GM18511 (cell line): ENCODE measurements around the gene SND1.

Experiments used
- ATAC-seq: cut with Tn5 transposase; IDR thresholded peaks from one replicate; pipeline ENCODE4 v1.9.1; 2021; ENCODE audit warnings: mild to moderate bottlenecking, moderate library complexity; ENCODE audit not compliant: unreplicated experiment

SND1 gene

DNA sequence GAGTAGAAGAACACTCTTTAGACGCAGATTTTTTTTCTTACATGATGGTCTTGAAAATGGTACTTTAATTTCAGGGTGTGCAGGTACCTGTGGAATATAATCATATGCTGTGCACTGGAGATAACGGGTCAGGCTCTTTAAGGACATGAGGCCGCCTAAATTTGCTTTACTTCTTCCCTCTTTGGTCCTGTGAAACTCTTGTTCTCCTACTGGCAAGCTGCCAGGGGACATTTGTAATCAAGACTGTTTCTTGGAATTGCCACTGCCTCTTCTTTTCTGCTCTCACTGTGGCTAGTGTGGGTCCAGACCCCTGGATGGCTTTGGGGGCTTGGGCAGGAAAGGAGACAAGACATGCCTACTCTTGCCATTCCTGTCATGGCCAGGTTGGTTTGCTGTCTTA, 146.0 kb downstream of the SND1 start:
- no peak for ATAC-seq

- ATAC-seq, result no peak
Measured at GRCh38 chr7:127798769-127799372, 146.9 kb downstream of the SND1 start.

DNA sequence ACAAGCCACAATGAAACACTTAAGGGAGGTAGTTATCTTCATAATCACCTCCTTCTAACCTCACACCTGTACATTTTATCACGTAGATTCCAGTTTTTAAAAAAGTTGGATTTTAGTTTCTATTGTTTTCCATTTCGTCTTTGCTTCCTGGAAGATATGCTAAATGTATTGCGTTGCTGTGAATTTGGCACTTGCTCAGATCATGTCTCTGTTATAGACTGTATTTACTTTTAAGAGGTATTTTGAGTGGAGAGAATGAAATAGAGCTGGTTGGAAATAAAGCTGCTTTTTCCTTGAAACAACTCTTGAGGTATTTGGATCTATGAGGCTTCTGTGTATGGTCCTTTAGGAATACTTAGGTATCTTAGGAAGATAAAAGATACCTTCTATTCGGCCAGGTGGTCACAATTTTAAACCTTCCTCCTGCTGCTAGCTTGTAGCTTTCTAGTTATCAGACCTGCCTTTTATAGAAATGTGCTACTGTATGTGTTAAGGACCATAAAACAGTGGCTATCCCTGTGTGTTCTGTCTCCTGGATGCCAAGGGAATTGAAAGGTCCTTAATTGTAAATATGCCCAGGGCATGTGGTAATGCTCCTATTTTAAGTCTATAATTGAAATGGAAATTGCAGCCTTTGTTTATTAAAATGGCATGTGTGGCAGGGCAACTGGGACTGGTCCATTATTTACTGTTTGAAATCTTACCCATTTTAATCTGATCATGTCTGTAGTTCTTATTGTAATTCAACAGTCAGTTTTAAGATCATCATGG, 147.7 kb downstream of the SND1 start:
- no peak for ATAC-seq

GRCh38 chr7:127802845-127803244, 150.9 kb downstream of the SND1 start:
- ATAC-seq, result no peak

GRCh38 chr7:127803626-127804025, 151.6 kb downstream of the SND1 start:
- ATAC-seq, result no peak

- ATAC-seq, result no peak
Measured at GRCh38 chr7:127807340-127807739, 155.3 kb downstream of the SND1 start.

- ATAC-seq, result no peak
Measured at GRCh38 chr7:127807829-127808228, 155.8 kb downstream of the SND1 start.

DNA sequence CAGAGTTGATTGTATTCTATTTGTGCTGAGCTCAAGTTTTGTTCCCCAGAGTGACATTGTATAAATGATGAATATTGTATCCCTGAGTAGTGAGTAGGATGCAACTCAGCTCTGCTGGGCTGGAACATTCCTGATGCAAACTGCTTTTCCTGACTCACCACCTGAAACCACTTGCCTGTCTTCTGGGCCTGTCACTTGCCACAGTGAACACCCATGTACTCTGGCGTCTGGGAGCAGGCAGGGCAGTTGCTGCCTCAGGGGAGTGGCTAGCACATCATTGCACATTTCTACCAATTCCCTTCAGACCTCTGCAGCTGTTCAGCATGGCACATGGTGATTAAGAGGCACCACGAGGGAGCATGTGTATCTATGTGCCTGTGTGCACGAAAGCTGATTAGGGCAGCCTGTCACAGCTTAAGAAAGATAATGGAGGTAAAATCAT, 157.3 kb downstream of the SND1 start:
- peak; percentile 48 for ATAC-seq

GRCh38 chr7:127810113-127810512, 158.1 kb downstream of the SND1 start:
- ATAC-seq, result no peak

DNA sequence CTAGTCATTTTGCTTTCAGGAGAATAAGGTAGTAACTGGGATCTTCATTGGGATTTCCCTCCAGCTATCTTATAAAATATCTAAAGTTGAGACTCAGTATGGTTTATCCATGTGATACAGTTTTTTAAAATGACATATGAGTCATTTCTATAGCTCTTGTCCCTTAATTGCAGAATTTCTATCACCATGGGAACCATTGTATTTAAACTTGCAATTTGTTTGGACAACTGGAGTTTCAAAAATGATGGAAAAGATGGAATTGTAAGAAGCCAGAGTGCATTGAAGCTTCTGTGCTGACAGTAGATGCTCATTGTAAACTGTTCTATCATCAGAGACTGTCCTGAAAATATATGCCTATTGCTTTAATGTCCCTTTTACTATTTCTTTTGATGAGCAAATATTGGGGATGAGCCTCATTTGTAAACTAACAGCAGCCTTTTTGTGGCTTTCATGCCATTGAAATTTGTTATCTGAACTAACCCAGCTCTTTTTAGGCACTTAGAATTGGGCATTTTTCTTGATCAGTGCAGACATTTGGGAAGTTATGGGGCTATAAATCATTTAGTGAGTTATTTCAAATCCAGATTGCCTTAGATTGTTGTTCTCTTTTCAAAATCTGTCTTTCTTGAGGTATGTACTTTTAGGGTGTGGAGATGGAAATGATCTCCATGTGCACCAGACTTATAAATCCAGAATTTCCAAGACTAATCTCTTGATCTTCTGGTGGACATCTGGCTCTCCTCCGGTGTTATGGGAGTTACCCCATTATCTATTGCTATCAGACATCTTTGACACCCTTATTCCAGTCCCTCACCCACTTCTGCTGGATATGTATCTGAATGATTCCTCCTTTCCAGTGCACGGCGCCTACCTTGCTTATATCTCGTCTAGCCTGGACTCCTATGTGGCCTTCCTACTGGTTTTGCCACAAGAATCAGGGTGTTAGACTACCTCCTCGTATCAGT, 159.0 kb downstream of the SND1 start:
- ATAC-seq, result no peak

GRCh38 chr7:127812540-127812939, 160.5 kb downstream of the SND1 start:
- ATAC-seq, result no peak

GRCh38 chr7:127813991-127814541, 162.1 kb downstream of the SND1 start:
- no peak for ATAC-seq

DNA sequence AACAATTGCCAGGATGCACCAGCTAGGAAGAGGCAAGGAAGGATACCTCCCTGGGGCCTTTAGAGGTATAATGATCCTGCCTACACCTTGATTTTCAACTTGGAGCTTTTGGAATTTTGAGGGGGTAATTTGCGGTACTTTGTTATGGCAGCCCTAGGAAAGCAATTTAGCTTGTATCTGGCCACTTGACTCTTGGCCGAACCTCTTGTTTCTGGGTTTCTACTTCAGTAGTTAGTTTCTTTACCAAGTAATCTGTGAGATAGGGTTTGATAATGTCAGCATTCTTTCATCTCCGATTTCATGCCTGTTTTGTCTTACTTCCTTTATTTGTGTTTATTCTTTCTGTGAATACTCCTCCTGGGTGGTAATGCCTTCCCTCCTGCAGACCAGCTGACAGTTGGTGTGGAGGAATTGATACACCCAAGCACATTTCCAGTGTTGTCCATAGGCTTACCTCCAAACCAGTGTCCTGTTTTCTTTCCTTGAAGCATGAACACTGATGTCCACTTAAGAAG, 163.7 kb downstream of the SND1 start:
- no peak for ATAC-seq

DNA sequence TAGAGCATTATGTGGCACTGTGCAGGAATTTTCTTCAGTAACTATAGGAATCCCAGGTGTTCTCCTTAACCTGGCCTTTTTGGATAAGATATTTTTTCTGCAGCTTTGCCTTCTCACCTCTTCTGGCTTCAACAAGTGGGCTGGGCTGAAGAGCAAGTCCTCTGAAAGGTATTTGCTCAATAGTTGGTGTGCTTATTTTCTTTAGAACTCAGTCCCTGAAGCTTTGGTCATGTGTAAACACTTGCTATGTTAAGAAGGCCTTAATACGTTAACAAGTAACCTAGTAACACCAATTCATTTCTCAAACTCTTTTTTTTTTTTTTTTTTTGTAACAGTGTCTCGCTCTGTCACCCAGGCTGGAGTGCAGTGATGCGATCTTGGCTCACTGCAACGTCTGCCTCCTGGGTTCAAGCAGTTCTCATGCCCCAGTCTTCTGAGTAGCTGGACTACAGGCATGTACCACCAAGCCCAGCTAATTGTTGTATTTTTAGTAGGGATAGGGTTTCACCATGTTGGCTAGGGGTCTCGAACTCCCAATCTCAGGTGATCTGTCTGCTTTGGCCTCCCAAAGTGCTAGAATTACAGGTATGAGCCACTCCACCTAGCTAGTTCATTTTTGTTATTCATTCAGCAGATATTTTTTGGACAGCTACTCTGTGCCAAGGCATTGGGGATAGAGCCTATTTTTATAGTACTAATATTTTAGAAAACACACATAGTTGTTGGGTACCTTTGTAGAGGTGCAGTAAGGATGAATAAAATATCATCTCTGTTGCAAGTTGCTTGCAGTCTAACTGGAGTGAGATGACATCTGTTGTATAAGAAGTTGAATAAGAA, 164.6 kb downstream of the SND1 start:
- no peak for ATAC-seq

DNA sequence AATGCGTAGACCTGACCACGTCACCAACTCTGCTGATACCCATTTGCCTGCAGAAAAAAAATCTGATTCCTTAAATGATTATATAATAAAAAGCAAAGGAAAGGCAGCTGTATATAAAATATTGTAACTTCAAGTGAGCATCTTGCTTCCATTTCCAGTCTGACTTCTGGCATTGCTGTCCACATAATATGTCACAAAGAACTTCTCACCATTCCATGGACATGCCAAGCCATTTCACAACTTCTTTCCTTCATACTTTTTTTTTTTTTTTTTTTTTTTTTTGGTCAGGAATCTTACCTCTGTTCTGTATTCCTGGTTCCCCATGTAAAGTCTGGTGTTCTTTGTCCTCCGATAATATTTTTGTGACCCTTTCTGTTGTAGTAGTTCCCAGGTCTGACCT, 165.5 kb downstream of the SND1 start:
- no peak for ATAC-seq

GRCh38 chr7:127818306-127818705, 166.3 kb downstream of the SND1 start:
- ATAC-seq, result no peak

DNA sequence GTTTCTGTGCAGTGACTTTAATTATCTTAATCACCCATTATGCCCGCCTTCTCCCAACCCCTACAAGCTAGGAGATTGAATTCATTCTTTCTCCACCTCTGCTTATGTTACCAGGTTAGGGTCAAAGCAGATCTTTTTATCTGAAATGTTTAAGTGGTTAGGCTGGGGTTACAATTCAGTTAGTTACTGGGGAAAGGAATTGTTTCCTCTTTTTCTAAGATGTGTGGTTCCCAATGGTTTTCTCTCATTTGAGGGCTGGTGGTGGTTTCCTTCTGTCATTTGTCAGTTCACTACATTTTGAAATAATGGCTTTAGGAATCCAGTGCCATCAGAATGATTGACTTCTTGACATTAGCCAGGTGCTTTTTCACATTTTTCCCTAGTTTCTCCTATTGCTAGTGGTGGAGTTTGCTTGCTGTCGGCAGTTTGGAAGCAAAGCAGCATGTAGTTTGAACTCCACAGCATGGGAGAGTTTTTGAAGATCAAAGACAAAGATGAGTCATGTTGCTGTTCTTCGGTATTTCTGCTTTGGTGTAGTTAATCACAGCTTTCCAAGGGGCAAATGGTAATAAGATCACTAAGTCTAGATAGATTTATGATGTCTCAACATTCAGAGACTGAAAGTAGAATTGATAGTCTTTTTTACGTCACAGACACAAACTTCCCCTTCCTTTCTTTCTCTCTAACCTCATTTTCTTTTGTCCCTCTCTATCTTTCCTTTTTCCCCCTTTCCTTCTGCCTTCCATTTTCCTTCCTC, 168.2 kb downstream of the SND1 start:
- ATAC-seq, result no peak

DNA sequence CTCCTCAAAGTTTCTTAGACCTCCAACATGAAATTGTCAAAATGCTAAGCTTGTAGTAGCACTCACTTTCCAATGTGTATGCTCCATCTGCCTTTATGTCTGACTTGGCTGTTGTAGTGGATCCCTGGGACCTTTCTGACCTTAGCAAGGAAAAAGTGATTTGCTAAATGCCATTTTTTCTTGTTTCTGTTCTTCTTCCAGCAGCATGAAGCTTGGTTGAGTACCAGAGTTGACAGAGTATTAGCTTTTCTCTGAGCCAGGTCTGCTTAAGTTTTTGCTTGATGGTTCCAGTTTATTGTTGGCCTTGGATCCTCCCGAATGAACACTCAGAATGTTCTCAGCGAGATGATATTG, 168.7 kb downstream of the SND1 start:
- no peak for ATAC-seq

DNA sequence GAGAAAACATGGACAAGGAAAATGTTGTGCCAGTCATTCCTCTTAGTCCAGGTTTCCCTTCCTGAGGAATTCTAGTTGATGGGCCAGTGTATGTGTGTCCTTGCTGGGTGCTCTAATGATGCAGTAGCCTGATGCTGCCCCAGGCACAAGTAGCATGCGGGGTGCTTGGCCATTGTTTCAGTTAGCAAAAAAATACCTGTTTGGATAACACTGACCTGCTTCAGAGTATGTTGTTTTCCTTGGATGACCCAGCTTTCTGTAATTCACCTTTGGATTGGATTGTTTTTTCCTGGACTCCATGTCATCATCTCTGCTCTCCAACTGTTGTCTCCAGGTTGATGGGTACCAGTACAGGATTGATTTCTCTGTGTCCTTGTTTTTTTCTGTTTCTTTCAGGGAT, 169.2 kb downstream of the SND1 start:
- ATAC-seq, result no peak
